Stimulated activated effector memory CD8-positive, alpha-beta T cell treated with anti-CD3 and anti-CD28 coated beads, Interleukin-12 subunit alpha, Interleukin-12 subunit beta, amount 100 ng/mL, for 72 hours (primary cell): ENCODE measurements around the gene SUN1.
"Not testable (repeated sequence)": the region's sequence is repeated elsewhere in the genome, so short reads cannot be mapped to it uniquely, and the experiment has no call there.

Experiments used
- ATAC-seq: fragments of 150-1000 bp; cut with Tn5 transposase; 2 replicates; pipeline ENCODE4 v1.10.0; 2021
- DNase-seq, 2 donors: peaks; one replicate each; pipeline ENCODE4 v3.0.0; 2021 to 2022; ENCODE audit warnings: low spot score in 2 of 2
- H3K27ac Mint-ChIP-seq: one replicate; pipeline ENCODE4 v1.8.0; 2022; ENCODE audit warnings: mild to moderate bottlenecking, mixed read lengths
- H3K36me3 Mint-ChIP-seq: one replicate; pipeline ENCODE4 v1.8.0; 2022; ENCODE audit warnings: mild to moderate bottlenecking, mixed read lengths
- H3K4me1 Mint-ChIP-seq: one replicate; pipeline ENCODE4 v1.8.0; 2022; ENCODE audit warnings: mixed read lengths
- H3K4me3 Mint-ChIP-seq: one replicate; pipeline ENCODE4 v1.8.0; 2022; ENCODE audit warnings: mild to moderate bottlenecking, mixed read lengths
- H3K9me3 Mint-ChIP-seq: one replicate; pipeline ENCODE4 v1.8.0; 2022; ENCODE audit warnings: mixed read lengths

Gene SUN1

DNA sequence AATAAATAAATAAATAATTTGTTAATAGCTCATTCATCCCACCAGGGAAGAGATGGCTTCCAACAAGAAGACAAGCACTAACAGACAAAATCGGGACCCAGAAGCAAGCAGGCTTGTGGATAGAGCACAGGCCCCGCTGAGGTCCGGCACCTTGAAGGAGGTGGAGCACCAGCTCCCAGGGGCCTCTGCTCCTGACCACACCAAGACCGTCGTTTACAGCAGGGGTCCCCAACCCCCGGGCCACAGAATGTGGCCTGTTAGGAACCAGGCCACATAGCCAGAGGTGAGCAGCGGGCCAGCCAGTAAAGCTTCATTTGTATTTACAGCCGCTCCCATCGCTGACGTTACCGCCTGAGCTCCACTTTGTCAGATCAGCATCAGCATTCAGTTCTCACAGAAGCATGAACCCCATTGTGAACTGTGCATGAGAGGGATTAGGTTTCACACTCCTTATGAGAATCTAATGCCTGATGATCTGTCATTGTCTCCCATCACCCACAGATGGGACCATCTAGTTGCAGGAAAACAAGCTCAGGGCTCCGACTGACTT lies 33.3 kb upstream of the SUN1 start:
- no peak for DNase-seq
- Mint-ChIP-seq H3K9me3 (no peaks in the 10 kb centered on the region), H3K36me3 (no peaks in the 10 kb centered on the region), H3K4me1 (no peaks in the 10 kb centered on the region), H3K27ac (no peak overlapping the region), H3K4me3 (no peak overlapping the region)
- ATAC-seq = no peak

DNA sequence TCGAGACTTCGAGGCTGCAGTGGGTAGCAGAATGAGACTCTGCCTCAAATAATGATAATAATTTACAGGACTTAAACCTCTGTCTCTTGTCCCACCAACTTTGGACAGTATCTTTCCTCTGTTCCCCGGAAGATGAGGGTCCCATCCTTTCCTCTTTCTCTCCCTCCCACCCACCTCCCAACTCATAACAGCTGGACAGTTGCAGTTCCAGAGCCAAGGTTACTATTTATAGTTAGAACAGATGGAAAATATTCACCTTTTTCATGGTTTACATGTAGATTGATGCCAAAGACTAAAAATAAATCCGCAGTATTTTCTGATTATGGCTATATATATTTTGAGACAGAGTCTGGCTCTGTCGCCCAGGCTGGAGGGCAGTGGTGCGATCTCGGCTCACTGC lies 31.6 kb upstream of the SUN1 start:
- Mint-ChIP-seq H3K36me3 (no peaks in the 10 kb centered on the region), H3K9me3 (no peaks in the 10 kb centered on the region), H3K4me3 (no peak overlapping the region), H3K4me1 (no peaks in the 10 kb centered on the region), H3K27ac (no peak overlapping the region)
- ATAC-seq (no peak), DNase-seq (no peak)

DNA sequence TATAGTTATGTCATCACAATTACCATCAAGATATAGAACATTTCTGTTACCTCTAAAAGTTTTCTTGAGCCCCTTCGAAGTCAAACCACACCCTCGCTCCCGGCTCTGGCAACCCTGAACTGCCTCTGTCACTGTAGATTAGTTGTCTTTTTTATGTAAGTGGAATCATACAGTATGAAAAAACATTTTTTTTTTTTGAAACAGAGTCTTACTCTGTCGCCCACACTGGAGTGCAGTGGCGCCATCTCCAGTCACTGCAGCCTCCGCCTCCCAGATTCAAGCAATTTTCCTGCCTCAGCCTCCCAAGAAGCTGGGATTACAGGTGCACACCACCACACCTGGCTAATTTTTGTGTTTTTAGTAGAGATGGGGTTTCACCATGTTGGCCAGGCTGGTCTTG lies 30.9 kb upstream of the SUN1 start:
- not testable (repeated sequence) for H3K27ac Mint-ChIP-seq, H3K4me3 Mint-ChIP-seq, H3K36me3 Mint-ChIP-seq, DNase-seq, H3K4me1 Mint-ChIP-seq, H3K9me3 Mint-ChIP-seq, ATAC-seq

DNA sequence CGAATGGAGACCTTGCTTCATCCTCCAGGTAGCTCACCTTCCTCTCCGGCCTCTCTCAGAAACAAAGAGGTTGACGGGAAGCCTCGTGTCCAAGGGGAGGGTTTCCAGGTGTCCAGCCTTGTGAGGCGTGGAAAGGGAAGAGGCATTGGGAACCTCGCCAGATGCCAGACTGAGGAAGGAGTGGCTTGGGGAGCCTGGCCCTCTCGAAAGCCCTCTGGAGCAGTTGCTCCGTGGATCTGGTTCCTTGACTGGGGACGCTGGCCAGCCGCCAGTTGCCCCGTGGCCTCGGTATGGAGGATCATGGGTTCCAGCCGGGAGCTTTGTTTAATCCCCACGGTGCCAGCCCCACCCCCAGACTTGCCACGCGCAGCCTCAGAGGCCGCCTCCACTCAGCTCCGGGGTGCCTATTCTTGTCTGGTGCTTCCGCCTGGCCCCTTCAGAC lies 30.3 kb upstream of the SUN1 start:
- DNase-seq (no peak), ATAC-seq (no peak)
- Mint-ChIP-seq H3K4me3 (no peak overlapping the region), H3K27ac (no peak overlapping the region), H3K9me3 (no peaks in the 10 kb centered on the region), H3K36me3 (no peaks in the 10 kb centered on the region), H3K4me1 (no peaks in the 10 kb centered on the region)

DNA sequence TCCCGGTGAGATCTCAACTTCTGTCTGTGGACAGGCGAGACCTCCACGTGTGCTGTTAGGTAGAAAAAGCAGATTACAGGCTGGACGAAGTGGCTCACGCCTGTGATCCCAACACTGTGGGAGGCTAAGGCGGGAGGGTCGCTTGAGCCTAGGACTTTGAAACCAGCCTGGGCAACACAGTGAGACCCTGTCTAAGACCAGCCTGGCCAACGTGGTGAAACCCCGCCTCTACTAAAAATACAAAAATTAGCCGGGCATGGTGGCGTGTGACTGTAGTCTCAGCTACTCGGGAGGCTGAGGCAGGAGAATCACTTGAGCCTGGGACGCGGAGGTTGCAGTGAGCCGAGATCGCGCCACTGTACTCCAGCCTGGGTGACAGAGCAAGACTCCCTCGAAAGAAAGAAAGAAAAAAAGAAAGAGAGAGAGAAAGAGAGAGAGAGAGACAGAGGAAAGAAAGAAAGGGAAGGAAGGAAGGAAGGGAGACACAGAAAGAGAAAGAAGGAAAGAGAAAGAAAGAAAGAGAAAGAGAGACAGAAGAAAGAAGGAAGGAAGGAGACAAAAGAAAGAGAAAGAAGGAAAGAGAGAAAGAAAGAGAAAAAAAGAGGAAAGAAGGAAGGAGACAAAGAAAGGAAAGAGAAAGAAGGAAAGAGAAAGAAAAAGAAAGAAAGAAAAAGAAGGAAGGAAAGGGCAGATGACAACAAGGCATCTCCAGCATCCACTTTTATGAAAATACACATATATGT lies 29.6 kb upstream of the SUN1 start:
- no peaks in the 10 kb centered on the region for H3K4me1 Mint-ChIP-seq
- no peaks in the 10 kb centered on the region for H3K9me3 Mint-ChIP-seq
- no peaks in the 10 kb centered on the region for H3K36me3 Mint-ChIP-seq
- no peak for ATAC-seq
- no peak for DNase-seq
- no peak overlapping the region for H3K27ac Mint-ChIP-seq
- H3K4me3 Mint-ChIP-seq = no peak overlapping the region

DNA sequence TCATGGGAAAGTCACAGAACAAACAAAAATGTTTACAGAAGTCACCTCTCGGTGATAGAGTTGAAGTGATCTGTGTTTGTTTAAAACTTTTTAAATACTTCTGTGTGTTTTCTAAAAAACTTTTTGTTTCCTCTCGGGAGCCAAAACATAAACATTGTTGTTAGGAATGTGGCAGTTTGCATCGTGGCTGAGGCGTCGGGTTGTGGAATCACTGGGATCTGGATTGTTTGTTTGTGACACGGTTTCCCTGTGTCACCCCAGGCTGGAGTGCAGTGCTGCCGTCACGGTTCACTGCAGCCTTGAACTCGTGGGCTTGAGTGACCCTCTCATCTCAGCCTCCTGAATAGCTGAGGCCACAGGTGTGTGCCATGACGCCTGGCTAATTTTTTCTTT lies 29.0 kb upstream of the SUN1 start:
- DNase-seq (no peak), ATAC-seq (no peak)
- Mint-ChIP-seq H3K27ac (no peak overlapping the region), H3K9me3 (no peaks in the 10 kb centered on the region), H3K4me3 (no peak overlapping the region), H3K36me3 (no peaks in the 10 kb centered on the region), H3K4me1 (no peaks in the 10 kb centered on the region)

DNA sequence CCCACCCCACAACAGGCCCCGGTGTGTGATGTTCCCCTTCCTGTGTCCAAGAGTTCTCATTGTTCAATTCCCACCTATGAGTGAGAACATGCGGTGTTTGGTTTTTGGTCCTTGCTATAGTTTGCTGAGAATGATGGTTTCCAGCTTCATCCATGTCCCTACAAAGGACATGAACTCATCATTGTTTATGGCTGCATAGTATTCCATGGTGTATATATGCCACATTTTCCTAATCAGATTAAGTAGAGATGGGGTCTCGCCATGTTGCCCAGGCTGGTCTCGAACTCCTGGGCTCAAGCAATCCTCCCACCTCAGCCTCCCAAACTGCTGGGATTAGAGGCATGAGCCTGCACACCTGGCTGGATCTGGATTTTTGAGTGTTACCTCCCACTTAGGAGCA lies 28.5 kb upstream of the SUN1 start:
- H3K27ac Mint-ChIP-seq, H3K4me1 Mint-ChIP-seq, H3K4me3 Mint-ChIP-seq, H3K36me3 Mint-ChIP-seq, H3K9me3 Mint-ChIP-seq, DNase-seq, ATAC-seq: not testable (repeated sequence)

DNA sequence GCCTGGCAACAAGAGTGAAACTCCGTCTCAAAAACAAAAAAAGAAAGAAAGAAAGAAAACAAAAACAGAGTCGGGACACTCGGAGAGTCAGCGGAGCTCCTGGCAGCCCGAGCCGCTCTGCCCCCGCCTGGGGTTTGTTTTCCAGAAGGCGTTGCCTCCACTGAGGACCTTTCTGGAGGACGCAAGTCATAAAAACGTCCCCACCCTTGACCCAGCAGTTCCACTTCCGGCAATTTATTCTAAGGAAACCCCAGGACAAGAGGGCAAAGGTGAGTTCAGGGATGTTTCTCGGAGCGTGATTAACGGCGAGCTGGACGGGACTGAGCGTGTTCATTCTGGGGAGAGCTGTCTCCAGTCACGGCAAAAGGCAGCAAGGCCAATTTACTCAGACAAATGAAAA lies 27.0 kb upstream of the SUN1 start:
- no peaks in the 10 kb centered on the region for H3K4me1 Mint-ChIP-seq
- no peak overlapping the region for H3K4me3 Mint-ChIP-seq
- ATAC-seq (no peak), DNase-seq (no peak)
- no peak overlapping the region for H3K27ac Mint-ChIP-seq
- H3K9me3 Mint-ChIP-seq = no peaks in the 10 kb centered on the region
- peaks cover 2% of the 10 kb centered on the region for H3K36me3 Mint-ChIP-seq

DNA sequence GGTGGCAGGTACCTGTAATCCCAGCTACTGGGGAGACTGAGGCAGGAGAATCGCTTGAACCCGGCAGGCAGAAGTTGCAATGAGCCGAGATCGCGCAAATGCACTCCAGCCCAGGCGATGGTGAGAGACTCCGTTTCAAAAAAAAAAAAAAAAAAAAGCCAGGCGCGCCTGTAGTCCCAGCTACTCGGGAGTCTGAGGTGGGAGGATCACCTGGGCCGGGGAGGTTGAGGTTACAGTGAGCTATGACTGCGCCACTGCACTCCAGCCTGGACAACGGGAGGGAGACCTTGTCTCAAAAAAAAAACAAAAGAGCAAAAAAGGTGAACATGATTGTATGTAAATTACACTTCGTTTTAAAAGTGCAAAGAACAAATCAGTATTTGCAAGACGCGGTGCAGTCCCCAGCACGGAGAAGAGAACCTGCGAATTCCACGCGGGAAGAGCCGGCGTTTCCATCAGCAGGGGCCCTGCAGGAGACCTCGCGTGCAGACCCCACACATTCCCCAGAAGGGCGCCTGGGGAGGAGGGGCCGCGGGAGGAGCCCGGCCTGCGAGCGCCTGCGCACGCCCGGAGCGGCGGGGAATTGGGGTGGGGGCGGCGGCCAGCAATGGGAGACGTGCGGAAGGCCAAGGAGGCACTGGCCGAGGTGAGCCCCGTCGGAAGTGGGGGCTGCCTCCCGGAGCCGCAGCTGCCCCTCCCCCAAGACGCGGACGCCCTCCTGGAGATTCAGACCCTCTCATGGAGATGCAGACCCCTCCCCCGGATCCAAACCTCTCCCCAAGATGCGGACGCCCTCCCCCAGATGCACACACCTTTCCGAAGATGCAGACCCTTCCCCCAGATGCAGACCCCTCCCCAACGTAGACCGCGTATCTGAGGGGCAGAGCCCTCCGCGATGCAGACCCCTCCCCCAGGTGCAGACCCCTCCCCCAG lies 16.7 kb upstream of the SUN1 start:
- DNase-seq = peak in 1 of 2 donors; percentile 60
- H3K4me1 Mint-ChIP-seq = peaks cover 58% of the 10 kb centered on the region
- no peaks in the 10 kb centered on the region for H3K9me3 Mint-ChIP-seq

DNA sequence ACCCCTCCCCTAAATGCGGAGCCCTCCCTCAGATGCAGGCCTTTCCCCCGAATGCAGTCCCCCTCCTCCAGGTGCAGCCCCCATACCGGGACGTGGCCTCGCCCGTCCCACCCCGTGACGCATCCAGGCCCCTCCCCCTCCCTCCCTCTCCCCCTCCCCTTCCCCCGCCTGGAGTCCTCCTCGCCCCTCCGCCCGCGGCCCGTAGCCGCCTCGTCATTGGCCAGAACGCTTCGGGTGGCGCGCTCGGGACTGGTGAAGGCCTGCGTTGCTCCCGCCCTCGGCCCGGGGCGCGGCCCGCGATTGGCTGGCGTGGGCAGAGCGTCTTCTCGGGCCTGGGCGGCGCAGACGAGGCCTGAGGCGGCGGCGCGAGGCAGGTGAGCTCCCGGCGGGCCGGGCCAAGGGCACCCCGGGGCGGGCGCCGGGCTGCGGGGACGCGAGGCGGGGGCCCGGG lies 16.0 kb upstream of the SUN1 start:
- H3K27ac Mint-ChIP-seq = no peak overlapping the region
- peak overlapping the region; percentile 86 for H3K4me3 Mint-ChIP-seq
- H3K36me3 Mint-ChIP-seq = peaks cover 12% of the 10 kb centered on the region
- DNase-seq = peak; percentile 90 to 94
- H3K4me1 Mint-ChIP-seq = peaks cover 61% of the 10 kb centered on the region
- ATAC-seq = peak; percentile 97
- H3K9me3 Mint-ChIP-seq = no peaks in the 10 kb centered on the region

More for the DNA sequence above, 16.7 kb upstream of the SUN1 start:
- H3K27ac Mint-ChIP-seq = peak overlapping the region; percentile 48
- H3K36me3 Mint-ChIP-seq = peaks cover 14% of the 10 kb centered on the region
- ATAC-seq = no peak
- H3K4me3 Mint-ChIP-seq = peak overlapping the region; percentile 86

DNA sequence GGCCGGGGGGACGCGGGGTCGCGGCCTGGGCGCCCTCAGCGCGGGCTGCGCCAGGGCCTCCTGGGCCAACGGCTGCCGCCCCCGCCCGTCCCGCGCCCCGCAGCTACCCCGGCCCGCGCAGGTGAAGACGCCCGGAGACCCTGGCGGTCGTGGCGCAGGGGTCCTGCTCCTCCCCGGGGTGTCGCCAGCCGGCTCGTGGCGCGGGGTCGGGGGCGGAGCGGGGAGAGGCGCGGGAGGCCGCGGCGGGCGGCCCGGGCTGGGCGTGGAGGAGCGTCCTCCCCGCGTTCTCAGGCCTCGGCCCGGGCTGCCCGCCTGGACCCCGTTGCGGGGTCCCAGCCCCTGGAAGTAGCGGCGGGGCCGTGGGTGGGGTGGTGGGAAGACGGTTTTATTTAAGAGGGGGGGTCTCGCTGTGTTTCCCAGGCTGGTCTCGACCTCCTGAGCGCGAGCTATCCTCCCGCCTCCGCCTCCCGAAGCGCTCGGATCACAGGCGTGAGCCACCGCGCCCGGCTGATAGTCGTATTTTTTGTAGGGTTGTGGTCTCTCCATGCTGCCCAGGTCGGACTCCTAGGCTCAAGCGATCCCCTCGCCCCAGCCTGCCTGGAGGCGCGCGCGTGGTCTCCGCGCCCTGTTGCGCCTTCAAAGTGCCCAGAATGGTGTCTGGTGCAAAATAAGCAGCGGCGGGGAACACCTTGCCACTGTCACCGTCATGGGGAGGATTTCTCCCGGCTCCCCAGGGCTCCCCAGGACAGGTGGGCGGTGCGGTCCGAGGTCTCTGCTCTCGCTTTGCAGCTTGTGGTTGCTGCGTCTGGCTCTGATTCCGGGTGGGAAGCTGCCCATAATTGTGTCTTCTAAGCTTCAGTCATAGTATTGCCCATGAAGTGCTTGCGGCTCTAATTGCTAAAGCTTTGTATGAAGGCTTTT lies 15.3 kb upstream of the SUN1 start:
- Mint-ChIP-seq H3K4me3 (peak overlapping the region; percentile 86), H3K27ac (peak overlapping the region; percentile 66), H3K36me3 (peaks cover 12% of the 10 kb centered on the region), H3K9me3 (no peaks in the 10 kb centered on the region), H3K4me1 (peaks cover 57% of the 10 kb centered on the region)
- peak; percentile 24 to 66 for DNase-seq
- peak; percentile 42 for ATAC-seq

DNA sequence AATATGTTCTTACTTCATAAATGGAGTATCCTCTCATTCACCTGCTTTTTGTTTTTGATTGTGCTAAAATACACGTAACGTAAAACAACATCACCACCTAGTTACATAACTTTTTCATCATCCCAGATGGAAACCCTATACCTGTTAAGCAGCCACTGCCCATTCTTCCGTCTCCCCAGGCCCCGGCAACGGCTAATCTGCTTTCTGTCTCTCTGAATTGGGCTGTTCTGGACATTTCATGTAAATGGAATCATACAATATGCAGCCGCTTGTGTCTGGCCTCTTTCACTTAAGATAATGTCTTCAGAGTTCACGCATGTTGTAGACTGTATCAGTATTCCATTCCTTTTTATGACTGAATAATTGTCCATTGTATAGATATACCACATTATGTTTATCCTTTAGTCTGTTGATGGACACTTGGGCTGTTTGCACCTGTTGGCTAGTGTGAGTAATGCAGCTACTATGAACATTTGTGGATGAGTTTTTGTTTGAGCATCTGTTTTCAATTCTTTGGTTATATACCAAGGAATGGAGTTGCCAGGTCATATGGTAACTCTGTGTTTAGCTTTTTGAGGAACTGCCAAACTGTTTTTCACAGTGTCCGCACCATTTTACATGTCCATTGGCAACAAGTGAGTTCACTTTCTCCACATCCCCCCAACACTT lies 14.1 kb upstream of the SUN1 start:
- ATAC-seq (no peak), DNase-seq (no peak)
- Mint-ChIP-seq H3K27ac (no peak overlapping the region), H3K36me3 (peaks cover 7% of the 10 kb centered on the region), H3K9me3 (no peaks in the 10 kb centered on the region), H3K4me3 (peak overlapping the region; percentile 86), H3K4me1 (peaks cover 50% of the 10 kb centered on the region)

DNA sequence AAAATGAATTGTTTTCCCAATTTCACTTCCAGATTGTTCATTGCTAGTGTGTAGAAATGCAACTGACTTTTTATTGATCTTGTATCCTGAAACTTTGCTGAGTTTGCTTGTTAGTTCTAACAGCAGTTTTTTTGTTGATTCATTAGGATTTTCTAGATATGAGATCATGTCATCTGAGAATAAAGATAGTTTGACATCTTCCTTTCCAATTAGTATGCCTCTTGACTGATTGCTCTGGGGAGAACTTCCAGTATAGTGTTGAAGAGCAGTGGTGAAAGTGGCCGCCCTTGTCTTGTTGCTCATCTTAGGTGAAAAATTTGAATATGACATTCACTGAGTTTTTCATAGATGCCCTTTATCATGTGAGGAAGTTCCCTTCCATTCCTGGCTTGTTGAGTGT lies 11.9 kb upstream of the SUN1 start:
- Mint-ChIP-seq H3K27ac (no peak overlapping the region), H3K4me3 (no peak overlapping the region), H3K9me3 (no peaks in the 10 kb centered on the region), H3K36me3 (peaks cover 7% of the 10 kb centered on the region), H3K4me1 (peaks cover 49% of the 10 kb centered on the region)
- no peak for ATAC-seq
- DNase-seq = no peak

DNA sequence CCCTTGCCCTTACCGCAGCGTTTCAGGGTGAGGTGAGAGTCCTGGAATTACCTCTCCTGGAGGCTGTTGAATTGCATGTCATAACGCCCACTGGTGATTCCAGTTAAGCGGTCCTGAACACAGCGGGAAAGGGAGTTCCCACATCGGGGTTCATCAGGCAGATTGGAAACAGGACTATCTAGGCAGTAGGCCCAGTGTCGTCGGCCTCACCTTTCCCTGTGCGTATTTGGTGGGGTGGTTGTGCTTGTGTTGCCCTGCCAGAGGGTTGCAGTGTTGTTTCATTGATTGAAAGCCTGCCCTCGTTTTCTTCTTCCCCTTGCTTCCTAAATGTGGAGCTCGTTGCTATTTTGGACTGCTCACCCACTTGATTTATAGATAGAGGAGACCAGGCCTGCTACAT lies 10.6 kb upstream of the SUN1 start:
- no peak for ATAC-seq
- Mint-ChIP-seq H3K4me1 (peaks cover 53% of the 10 kb centered on the region), H3K36me3 (peaks cover 7% of the 10 kb centered on the region), H3K4me3 (no peak overlapping the region), H3K9me3 (no peaks in the 10 kb centered on the region), H3K27ac (no peak overlapping the region)
- no peak for DNase-seq
